ENCODE results near the gene POLR3F. TPM values are rescaled to one million over a fixed set of nuclear protein-coding genes. Genes with fewer than 3 reads are reported as not detected.

Gene POLR3F
- polyA plus RNA-seq, 4 donors: 17.3 to 21.9 (median 19.3) TPM

Other genes starting within 250 kb of the POLR3F start
- 10 to 100 TPM; 24.9 to 36.3 (median 27.5) TPM for gene ZNF133, start 178.9 kb upstream of the POLR3F start, polyA plus RNA-seq (ENCODE audit: insufficient read length in 4 of 4)
- 10 to 100 TPM in 1 of 4 donors, 1 to 10 TPM in 3; 5.0 to 10.3 (median 6.7) TPM for gene DZANK1, start 360 bp upstream of the POLR3F start, polyA plus RNA-seq (ENCODE audit: insufficient read length in 4 of 4)
- 10 to 100 TPM; 27.3 to 37.3 (median 30.2) TPM for gene RBBP9, start 29.8 kb downstream of the POLR3F start, polyA plus RNA-seq (ENCODE audit: insufficient read length in 4 of 4)
- 10 to 100 TPM; 32.7 to 67.3 (median 60.1) TPM for gene SEC23B, start 40.5 kb downstream of the POLR3F start, polyA plus RNA-seq (ENCODE audit: insufficient read length in 4 of 4)
- 100 to 1,000 TPM in 1 of 4 donors, 10 to 100 TPM in 3; 79.9 to 104 (median 80.1) TPM for gene SMIM26, start 100.0 kb downstream of the POLR3F start, polyA plus RNA-seq (ENCODE audit: insufficient read length in 4 of 4)
- gene DTD1, start 120.7 kb downstream of the POLR3F start, polyA plus RNA-seq (ENCODE audit: insufficient read length in 4 of 4): 10 to 100 TPM; 24.2 to 28.5 (median 25.3) TPM

All from left renal pelvis (tissue), 4 donors.